ENCODE results near the gene LACRT. TPM values are rescaled to one million over a fixed set of nuclear protein-coding genes. Genes with fewer than 3 reads are reported as not detected.

LACRT gene
- total and polyA plus RNA-seq, 2 of the 13 experiments (the other 11 are each of a cell fraction or from before 2014, with no cell fraction given) = not detected

DNA sequence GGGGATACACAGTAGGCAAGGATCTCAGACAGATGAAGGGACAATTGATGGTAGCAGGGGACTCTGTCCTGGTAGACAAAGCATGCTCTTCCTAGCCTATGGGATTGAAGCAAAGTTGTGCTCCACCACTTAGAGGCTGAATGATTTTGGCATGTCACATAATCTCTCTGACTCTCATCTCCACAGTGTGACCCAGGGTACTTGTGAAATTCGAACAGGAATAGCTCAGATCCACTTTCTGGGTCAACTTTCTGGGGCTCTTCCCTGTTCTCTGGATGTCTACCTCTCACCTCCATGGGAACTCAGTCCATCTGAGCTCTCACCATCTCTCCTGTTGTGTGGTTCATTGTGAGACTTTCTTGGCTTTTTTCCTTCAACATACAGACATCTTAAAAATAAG, 15.1 kb upstream of the LACRT start (continued):
- TF ChIP-seq, protein P1, sequence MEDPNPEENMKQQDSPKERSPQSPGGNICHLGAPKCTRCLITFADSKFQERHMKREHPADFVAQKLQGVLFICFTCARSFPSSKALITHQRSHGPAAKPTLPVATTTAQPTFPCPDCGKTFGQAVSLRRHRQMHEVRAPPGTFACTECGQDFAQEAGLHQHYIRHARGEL (CRISPR knock-in tag; IDR thresholded peaks at IDR 0.05) = no peak
- TF ChIP-seq, protein P2, sequence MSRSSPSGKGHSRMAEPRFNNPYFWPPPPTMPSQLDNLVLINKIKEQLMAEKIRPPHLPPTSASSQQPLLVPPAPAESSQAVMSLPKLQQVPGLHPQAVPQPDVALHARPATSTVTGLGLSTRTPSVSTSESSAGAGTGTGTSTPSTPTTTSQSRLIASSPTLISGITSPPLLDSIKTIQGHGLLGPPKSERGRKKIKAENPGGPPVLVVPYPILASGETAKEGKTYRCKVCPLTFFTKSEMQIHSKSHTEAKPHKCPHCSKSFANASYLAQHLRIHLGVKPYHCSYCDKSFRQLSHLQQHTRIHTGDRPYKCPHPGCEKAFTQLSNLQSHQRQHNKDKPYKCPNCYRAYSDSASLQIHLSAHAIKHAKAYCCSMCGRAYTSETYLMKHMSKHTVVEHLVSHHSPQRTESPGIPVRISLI (CRISPR knock-in tag; IDR thresholded peaks at IDR 0.05; ENCODE audit: borderline replicate concordance) = no peak
- no peak for TF ChIP-seq RORA (CRISPR knock-in tag; IDR thresholded peaks at IDR 0.05)
- TF ChIP-seq TOE1 (CRISPR knock-in tag; IDR thresholded peaks at IDR 0.05) = no peak
- TF ChIP-seq, protein P3, sequence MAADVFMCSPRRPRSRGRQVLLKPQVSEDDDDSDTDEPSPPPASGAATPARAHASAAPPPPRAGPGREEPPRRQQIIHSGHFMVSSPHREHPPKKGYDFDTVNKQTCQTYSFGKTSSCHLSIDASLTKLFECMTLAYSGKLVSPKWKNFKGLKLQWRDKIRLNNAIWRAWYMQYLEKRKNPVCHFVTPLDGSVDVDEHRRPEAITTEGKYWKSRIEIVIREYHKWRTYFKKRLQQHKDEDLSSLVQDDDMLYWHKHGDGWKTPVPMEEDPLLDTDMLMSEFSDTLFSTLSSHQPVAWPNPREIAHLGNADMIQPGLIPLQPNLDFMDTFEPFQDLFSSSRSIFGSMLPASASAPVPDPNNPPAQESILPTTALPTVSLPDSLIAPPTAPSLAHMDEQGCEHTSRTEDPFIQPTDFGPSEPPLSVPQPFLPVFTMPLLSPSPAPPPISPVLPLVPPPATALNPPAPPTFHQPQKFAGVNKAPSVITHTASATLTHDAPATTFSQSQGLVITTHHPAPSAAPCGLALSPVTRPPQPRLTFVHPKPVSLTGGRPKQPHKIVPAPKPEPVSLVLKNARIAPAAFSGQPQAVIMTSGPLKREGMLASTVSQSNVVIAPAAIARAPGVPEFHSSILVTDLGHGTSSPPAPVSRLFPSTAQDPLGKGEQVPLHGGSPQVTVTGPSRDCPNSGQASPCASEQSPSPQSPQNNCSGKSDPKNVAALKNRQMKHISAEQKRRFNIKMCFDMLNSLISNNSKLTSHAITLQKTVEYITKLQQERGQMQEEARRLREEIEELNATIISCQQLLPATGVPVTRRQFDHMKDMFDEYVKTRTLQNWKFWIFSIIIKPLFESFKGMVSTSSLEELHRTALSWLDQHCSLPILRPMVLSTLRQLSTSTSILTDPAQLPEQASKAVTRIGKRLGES (CRISPR knock-in tag; IDR thresholded peaks at IDR 0.05; ENCODE audit: borderline replicate concordance) = no peak
- TF ChIP-seq ZNF761 (CRISPR knock-in tag; conservative IDR thresholded peaks at IDR 0.05) = no peak
- TF ChIP-seq, protein P4, sequence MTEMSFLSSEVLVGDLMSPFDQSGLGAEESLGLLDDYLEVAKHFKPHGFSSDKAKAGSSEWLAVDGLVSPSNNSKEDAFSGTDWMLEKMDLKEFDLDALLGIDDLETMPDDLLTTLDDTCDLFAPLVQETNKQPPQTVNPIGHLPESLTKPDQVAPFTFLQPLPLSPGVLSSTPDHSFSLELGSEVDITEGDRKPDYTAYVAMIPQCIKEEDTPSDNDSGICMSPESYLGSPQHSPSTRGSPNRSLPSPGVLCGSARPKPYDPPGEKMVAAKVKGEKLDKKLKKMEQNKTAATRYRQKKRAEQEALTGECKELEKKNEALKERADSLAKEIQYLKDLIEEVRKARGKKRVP (CRISPR knock-in tag; IDR thresholded peaks at IDR 0.05) = no peak
- TF ChIP-seq KMT2A (CRISPR knock-in tag; IDR thresholded peaks at IDR 0.05) = no peak
